ENCODE data around the gene DENND4B. TPM values are rescaled to one million over a fixed set of nuclear protein-coding genes. Genes with fewer than 3 reads are reported as not detected.

Gene DENND4B
- total and polyA plus RNA-seq, 10 of the 15 experiments (the other 5 are each of a cell fraction or from before 2014, with no cell fraction given) = 12.0 to 74.8 (median 22.7) TPM

DNA sequence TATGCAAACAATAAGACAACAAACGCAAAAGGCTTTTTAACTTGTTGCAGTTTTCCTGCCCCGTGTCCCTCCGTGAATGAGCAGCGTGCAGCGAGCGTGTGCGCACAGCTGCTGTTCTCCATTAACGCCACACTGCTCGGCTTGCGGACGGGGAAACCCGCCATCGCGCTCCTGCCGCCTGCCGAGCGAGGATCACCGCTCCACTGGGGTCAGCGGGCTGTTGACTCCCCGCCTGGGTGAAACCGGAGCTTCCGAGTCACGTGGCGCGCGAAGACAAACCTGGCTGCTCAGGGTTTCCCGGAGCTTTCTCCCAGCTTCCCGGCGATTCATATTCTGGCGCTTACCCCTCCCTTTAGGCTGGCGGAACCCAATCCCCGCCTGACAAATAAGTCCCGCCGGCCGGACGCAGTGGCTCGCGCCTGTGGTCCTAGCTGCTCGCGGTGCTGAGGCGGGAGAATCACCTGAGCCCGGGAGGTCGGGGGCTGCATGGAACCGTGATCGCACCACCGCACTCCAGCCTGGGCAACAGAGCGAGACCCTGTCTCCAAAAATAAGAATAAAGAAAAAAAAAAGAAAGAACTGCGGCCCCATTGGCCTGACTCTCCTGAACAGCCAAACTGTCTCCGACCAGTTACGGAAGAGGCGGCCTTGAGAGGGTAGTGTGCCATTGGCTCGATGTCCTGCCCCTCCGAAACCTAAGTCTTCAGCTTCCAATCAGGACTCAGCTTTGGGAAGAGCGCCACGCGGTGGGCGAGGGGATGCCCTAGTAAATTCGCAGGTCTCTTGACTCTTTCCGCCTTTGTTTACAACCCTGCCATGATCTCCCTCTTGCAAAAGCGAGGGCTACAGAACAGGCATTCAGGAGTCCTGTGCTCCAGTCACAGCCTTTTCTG, 20.8 kb upstream of the DENND4B start, which contains the start of gene CREB3L4 (continued):
- peak; percentile 75; the same call in 1 of the 2 replicates for TF ChIP-seq HSF1 (IDR thresholded peaks at IDR 0.05; ENCODE audit: low read depth, low read length)
- TF ChIP-seq MEF2A (IDR thresholded peaks at IDR 0.05; ENCODE audit: insufficient read depth, low read depth, low read length) = 0 out of 2 replicates have a peak, but pooled peaks have one; percentile 32
- TF ChIP-seq FOXK2 (IDR thresholded peaks at IDR 0.05) = peak; percentile 87
- 0 out of 2 replicates have a peak, but pooled peaks have one; percentile 7 for TF ChIP-seq NR2C1 (IDR thresholded peaks at IDR 0.05)
- peak; percentile 86 to 90 for TF ChIP-seq BHLHE40 (IDR thresholded peaks at IDR 0.05; ENCODE audit: borderline replicate concordance in 1 of 2, low read depth in 2 of 2, low read length in 1 of 2)
- TF ChIP-seq ZNF207 (IDR thresholded peaks at IDR 0.05; ENCODE audit: borderline replicate concordance) = peak; percentile 70; the same call in 1 of the 2 replicates
- TF ChIP-seq BCLAF1 (IDR thresholded peaks at IDR 0.05) = no peak
- TF ChIP-seq, protein P1, sequence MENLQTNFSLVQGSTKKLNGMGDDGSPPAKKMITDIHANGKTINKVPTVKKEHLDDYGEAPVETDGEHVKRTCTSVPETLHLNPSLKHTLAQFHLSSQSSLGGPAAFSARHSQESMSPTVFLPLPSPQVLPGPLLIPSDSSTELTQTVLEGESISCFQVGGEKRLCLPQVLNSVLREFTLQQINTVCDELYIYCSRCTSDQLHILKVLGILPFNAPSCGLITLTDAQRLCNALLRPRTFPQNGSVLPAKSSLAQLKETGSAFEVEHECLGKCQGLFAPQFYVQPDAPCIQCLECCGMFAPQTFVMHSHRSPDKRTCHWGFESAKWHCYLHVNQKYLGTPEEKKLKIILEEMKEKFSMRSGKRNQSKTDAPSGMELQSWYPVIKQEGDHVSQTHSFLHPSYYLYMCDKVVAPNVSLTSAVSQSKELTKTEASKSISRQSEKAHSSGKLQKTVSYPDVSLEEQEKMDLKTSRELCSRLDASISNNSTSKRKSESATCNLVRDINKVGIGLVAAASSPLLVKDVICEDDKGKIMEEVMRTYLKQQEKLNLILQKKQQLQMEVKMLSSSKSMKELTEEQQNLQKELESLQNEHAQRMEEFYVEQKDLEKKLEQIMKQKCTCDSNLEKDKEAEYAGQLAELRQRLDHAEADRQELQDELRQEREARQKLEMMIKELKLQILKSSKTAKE (IDR thresholded peaks at IDR 0.05; ENCODE audit: low read depth, poor library complexity, severe bottlenecking) = peak; percentile 65
- TF ChIP-seq MYC (IDR thresholded peaks at IDR 0.05; ENCODE audit: insufficient read depth, insufficient read length, insufficient replicate concordance, low read length, severe bottlenecking) = peak; percentile 68
- TF ChIP-seq PML (IDR thresholded peaks at IDR 0.05; ENCODE audit: low read length) = no peak
- TF ChIP-seq, protein P2, sequence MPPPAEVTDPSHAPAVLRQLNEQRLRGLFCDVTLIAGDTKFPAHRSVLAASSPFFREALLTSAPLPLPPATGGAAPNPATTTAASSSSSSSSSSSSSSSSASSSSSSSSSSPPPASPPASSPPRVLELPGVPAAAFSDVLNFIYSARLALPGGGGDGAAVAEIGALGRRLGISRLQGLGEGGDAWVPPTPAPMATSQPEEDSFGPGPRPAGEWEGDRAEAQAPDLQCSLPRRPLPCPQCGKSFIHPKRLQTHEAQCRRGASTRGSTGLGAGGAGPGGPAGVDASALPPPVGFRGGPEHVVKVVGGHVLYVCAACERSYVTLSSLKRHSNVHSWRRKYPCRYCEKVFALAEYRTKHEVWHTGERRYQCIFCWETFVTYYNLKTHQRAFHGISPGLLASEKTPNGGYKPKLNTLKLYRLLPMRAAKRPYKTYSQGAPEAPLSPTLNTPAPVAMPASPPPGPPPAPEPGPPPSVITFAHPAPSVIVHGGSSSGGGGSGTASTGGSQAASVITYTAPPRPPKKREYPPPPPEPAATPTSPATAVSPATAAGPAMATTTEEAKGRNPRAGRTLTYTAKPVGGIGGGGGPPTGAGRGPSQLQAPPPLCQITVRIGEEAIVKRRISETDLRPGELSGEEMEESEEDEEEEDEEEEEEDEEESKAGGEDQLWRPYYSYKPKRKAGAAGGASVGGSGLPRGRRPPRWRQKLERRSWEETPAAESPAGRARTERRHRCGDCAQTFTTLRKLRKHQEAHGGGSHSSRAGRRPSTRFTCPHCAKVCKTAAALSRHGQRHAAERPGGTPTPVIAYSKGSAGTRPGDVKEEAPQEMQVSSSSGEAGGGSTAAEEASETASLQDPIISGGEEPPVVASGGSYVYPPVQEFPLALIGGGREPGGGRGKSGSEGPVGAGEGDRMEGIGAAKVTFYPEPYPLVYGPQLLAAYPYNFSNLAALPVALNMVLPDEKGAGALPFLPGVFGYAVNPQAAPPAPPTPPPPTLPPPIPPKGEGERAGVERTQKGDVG (CRISPR knock-in tag; IDR thresholded peaks at IDR 0.05) = no peak
- TF ChIP-seq SUZ12 (IDR thresholded peaks at IDR 0.05; ENCODE audit: unreplicated experiment) = no peak
- TF ChIP-seq YY1 (IDR thresholded peaks at IDR 0.05; ENCODE audit: low read depth, low read length) = peak; percentile 93
- TF ChIP-seq, protein P3, sequence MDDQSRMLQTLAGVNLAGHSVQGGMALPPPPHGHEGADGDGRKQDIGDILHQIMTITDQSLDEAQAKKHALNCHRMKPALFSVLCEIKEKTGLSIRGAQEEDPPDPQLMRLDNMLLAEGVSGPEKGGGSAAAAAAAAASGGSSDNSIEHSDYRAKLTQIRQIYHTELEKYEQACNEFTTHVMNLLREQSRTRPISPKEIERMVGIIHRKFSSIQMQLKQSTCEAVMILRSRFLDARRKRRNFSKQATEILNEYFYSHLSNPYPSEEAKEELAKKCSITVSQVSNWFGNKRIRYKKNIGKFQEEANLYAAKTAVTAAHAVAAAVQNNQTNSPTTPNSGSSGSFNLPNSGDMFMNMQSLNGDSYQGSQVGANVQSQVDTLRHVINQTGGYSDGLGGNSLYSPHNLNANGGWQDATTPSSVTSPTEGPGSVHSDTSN (IDR thresholded peaks at IDR 0.05; ENCODE audit: insufficient replicate concordance, low read depth, low read length) = peak; percentile 99
- peak; percentile 98 for TF ChIP-seq NBN (IDR thresholded peaks at IDR 0.05)

All from GM12878 (cell line).